PC-3 (cell line): ENCODE data around the gene EXOSC7. TPM values are rescaled to one million over a fixed set of nuclear protein-coding genes. Genes with fewer than 3 reads are reported as not detected.

Experiments used
- ATAC-seq: fragments of 200-7000 bp; cut with Tn5 transposase; 2 replicates; pipeline ENCODE4 v1.9.1; 2020; ENCODE audit warnings: mild to moderate bottlenecking, moderate library complexity
- BruUV-seq: library from RNA; stranded (reverse); fragments of 400-500 nt; replicated peaks from 2 replicates; lab custom pipeline; 2021; lab: Mats Ljungman, UMichigan
- CTCF ChIA-PET: fragments of 300-600 bp; sonication (Branson Sonifier 250); formaldehyde crosslinking; loops from one replicate; lab custom pipeline; 2022; ENCODE audit warnings: antibody characterized with exemption; lab: Charles Lee
- POLR2A ChIA-PET: fragments of 300-600 bp; sonication (Branson Sonifier 250); formaldehyde crosslinking; loops from one replicate; lab custom pipeline; 2022; ENCODE audit warnings: antibody characterized with exemption; ENCODE audit not compliant: unreplicated experiment; lab: Charles Lee
- DNase-seq: peaks from one replicate; pipeline ENCODE4 v3.0.0-alpha.2; 2015
- H2AFZ ChIP-seq: fragments of 300-600 bp; sonication (generic); 2 replicates; pipeline ENCODE4 v1.6.0; 2016; ENCODE audit warnings: antibody characterized with exemption, low read length
- H3F3A ChIP-seq: fragments of 300-600 bp; sonication (generic); one replicate; pipeline ENCODE4 v1.6.0; 2017; ENCODE audit warnings: antibody characterized with exemption, low read length, control low read depth, mild to moderate bottlenecking; ENCODE audit not compliant: unreplicated experiment
- H3K27ac ChIP-seq: fragments of 300-600 bp; sonication (generic); 2 replicates; pipeline ENCODE4 v1.5.1; 2016; ENCODE audit warnings: mild to moderate bottlenecking, low read length
- H3K27me3 ChIP-seq: fragments of 300-600 bp; sonication (generic); 2 replicates; pipeline ENCODE4 v1.6.1; 2016; ENCODE audit warnings: low read length, mixed read lengths
- H3K36me3 ChIP-seq: fragments of 300-600 bp; sonication (generic); 2 replicates; pipeline ENCODE4 v1.6.1; 2016; ENCODE audit warnings: low read depth, mixed run types, low read length, mixed read lengths
- H3K4me1 ChIP-seq: fragments of 300-600 bp; sonication (generic); 2 replicates; pipeline ENCODE4 v1.5.1; 2016; ENCODE audit warnings: low read length; ENCODE audit not compliant: insufficient read depth
- H3K4me2 ChIP-seq: fragments of 300-600 bp; sonication (generic); 2 replicates; pipeline ENCODE4 v1.6.0; 2016; ENCODE audit warnings: low read length
- H3K4me3 ChIP-seq: fragments of 300-600 bp; sonication (generic); 2 replicates; pipeline ENCODE4 v1.5.1; 2016; ENCODE audit warnings: mild to moderate bottlenecking, low read length, mixed read lengths
- H3K79me2 ChIP-seq: fragments of 300-600 bp; sonication (generic); 2 replicates; pipeline ENCODE4 v1.6.1; 2017; ENCODE audit warnings: low read length, mixed read lengths
- H3K9ac ChIP-seq: fragments of 300-600 bp; sonication (generic); 2 replicates; pipeline ENCODE4 v1.6.0; 2016; ENCODE audit warnings: mild to moderate bottlenecking, low read length
- H3K9me2 ChIP-seq: fragments of 300-600 bp; sonication (generic); replicated peaks from 2 replicates; pipeline ENCODE4 v1.6.1; 2016; ENCODE audit warnings: mixed run types, low read length, mixed read lengths
- H3K9me3 ChIP-seq: fragments of 300-600 bp; sonication (generic); 2 replicates; pipeline ENCODE4 v1.6.1; 2016; ENCODE audit warnings: low read length, mixed read lengths
- H4K20me1 ChIP-seq: fragments of 300-600 bp; sonication (generic); 2 replicates; pipeline ENCODE4 v1.6.1; 2016; ENCODE audit warnings: low read length, mixed read lengths
- EZH2 ChIP-seq: fragments of 300-600 bp; sonication (generic); IDR thresholded peaks from one replicate; pipeline ENCODE4 v1.6.1; 2017; ENCODE audit warnings: antibody characterized with exemption, mild to moderate bottlenecking, low read length; ENCODE audit not compliant: unreplicated experiment
- EZH2phosphoT487 ChIP-seq: fragments of 300-600 bp; sonication (generic); IDR thresholded peaks from 2 replicates; pipeline ENCODE4 v1.6.1; 2018; ENCODE audit warnings: mild to moderate bottlenecking, antibody characterized with exemption, low read length, borderline replicate concordance
- intact Hi-C: fragments of 100-400 bp; cut with micrococcal nuclease; formaldehyde crosslinking; loops from 2 replicates; pipeline ENCODE4 v1.9.0; 2023
- total RNA-seq: library from RNA; depleted of rRNA; stranded (reverse); fragments of >200 nt; gene quantifications from 2 replicates; pipeline ENCODE4 v1.2.3, GENCODE V29; 2014; rRNA removed
- TF ChIP-seq, protein P1 (sequence below): fragments of 300-600 bp; sonication (generic); conservative IDR thresholded peaks from 2 replicates; pipeline ENCODE4 v1.5.1; 2017; ENCODE audit warnings: antibody characterized with exemption, low read depth, mild to moderate bottlenecking, low read length

EXOSC7 gene
- total RNA-seq, 1 experiment from 2014 or later: 81.5 TPM

DNA sequence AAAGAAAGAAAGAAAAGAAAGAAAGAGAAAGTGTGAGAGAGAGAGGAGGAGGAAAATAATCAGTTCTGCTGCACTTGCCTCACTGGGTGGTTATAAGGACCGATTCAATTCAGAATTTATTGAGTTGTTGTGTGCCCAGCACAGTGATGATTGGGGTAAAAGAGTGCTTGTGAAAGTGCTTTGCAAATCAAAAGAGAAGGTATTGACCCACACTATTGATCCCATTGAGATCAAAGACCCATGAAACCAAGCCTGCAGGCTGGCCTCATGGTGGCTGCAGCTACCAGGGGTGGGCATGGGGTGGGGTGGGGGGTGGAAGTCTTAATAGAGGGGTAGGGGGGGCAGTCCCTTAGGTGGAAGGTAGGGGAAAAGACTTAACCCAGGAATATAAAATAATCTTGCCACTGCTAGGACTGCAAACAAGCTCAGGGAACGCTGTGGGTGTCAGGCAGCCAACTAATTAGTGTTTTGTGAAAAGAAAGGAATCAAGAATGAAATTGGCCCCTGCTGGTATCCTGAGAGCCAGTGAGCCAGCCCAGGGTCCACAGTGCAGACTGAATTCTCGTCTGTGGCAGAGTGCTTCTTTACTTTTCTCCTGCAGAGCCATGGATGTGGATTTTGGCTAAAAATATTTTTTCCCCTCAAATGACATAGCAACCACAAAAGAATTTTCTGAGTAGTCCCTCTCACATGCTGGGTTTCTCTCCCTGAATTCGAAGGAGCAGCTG lies 84.3 kb downstream of the EXOSC7 start:
- Histone ChIP-seq H3F3A (peaks cover 4% of the 10 kb centered on the region), H3K9me2 (no peaks in the 10 kb centered on the region), H3K27ac (no peak overlapping the region), H2AFZ (no peak overlapping the region), H4K20me1 (no peaks in the 10 kb centered on the region), H3K9ac (no peak overlapping the region), H3K4me1 (peaks cover 53% of the 10 kb centered on the region), H3K79me2 (no peaks in the 10 kb centered on the region), H3K27me3 (no peaks in the 10 kb centered on the region), H3K4me3 (no peak overlapping the region), H3K36me3 (no peaks in the 10 kb centered on the region), H3K9me3 (no peaks in the 10 kb centered on the region), H3K4me2 (no peak overlapping the region)
- intact Hi-C loops: no loop called here
- ChIA-PET POLR2A (no interaction called here), CTCF (no interaction called here)
- no TSS peak for BruUV-seq
- TF ChIP-seq EZH2 (no peak), EZH2phosphoT487 (no peak)
- TF ChIP-seq, protein P1, sequence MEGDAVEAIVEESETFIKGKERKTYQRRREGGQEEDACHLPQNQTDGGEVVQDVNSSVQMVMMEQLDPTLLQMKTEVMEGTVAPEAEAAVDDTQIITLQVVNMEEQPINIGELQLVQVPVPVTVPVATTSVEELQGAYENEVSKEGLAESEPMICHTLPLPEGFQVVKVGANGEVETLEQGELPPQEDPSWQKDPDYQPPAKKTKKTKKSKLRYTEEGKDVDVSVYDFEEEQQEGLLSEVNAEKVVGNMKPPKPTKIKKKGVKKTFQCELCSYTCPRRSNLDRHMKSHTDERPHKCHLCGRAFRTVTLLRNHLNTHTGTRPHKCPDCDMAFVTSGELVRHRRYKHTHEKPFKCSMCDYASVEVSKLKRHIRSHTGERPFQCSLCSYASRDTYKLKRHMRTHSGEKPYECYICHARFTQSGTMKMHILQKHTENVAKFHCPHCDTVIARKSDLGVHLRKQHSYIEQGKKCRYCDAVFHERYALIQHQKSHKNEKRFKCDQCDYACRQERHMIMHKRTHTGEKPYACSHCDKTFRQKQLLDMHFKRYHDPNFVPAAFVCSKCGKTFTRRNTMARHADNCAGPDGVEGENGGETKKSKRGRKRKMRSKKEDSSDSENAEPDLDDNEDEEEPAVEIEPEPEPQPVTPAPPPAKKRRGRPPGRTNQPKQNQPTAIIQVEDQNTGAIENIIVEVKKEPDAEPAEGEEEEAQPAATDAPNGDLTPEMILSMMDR: no peak
- ATAC-seq (no peak), DNase-seq (no peak)

Other genes with a start within 250 kb of the EXOSC7 start
- gene ZNF501, start 246.6 kb upstream of the EXOSC7 start, total RNA-seq: not detected in 2 replicates
- 16.5 and 20.4 TPM in 2 replicates for gene KIAA1143, start 214.6 kb upstream of the EXOSC7 start, total RNA-seq
- gene KIF15, start 214.4 kb upstream of the EXOSC7 start, total RNA-seq: 19.1 and 31.8 TPM in 2 replicates
- 6.3 and 10.2 TPM in 2 replicates for gene TMEM42, start 114.3 kb upstream of the EXOSC7 start, total RNA-seq
- gene TGM4, start 101.6 kb upstream of the EXOSC7 start, total RNA-seq: 0.46 and 1.2 TPM in 2 replicates
- gene ZDHHC3, start 70 bp upstream of the EXOSC7 start, total RNA-seq: 122 and 153 TPM in 2 replicates
- gene CLEC3B, start 50.1 kb downstream of the EXOSC7 start, total RNA-seq: 1.8 TPM in 1 of 2 replicates, not detected in the other
- 120 and 124 TPM in 2 replicates for gene CDCP1, start 170.1 kb downstream of the EXOSC7 start, total RNA-seq